HG02840 (cell line): ENCODE results near the gene GNG4.

Source experiments
- ATAC-seq: cut with Tn5 transposase; IDR thresholded peaks from one replicate; pipeline ENCODE4 v1.9.1; 2021; ENCODE audit warnings: mild to moderate bottlenecking, moderate library complexity, moderate number of reproducible peaks; ENCODE audit not compliant: unreplicated experiment, low FRiP score

Gene GNG4

GRCh38 chr1:235502601-235503402 lies 146.8 kb downstream of the GNG4 start:
- no peak for ATAC-seq

GRCh38 chr1:235500971-235501540 lies 148.5 kb downstream of the GNG4 start:
- ATAC-seq: no peak
